HG02678 (cell line): ENCODE measurements around the gene CLDN9.
A peak's percentile ranks its signal among the peaks of the same experiment; 100 is the strongest.

ENCODE experiments used
- ATAC-seq: cut with Tn5 transposase; IDR thresholded peaks from one replicate; pipeline ENCODE4 v1.9.1; 2021; ENCODE audit warnings: mild to moderate bottlenecking, moderate library complexity; ENCODE audit not compliant: unreplicated experiment

CLDN9 gene

GRCh38 chr16:3012828-3013420, at the start of gene CLDN9:
CLDN9 (plus strand) TSS chr16:3012923; CDS start chr16:3013363, 440 bp downstream.
- no peak for ATAC-seq

GRCh38 chr16:2963074-2963722, 49.5 kb upstream of the CLDN9 start:
- ATAC-seq: no peak

- no peak for ATAC-seq
These were observed 48.8 kb upstream of the CLDN9 start, which contains the start of gene KREMEN2 for GRCh38 chr16:2963723-2964474. KREMEN2 (plus strand) TSS chr16:2964275; CDS start chr16:2964521, 246 bp downstream.

- ATAC-seq: no peak
These were observed 48.0 kb upstream of the CLDN9 start for GRCh38 chr16:2964475-2965336.

GRCh38 chr16:2966043-2966807, 46.5 kb upstream of the CLDN9 start:
- no peak for ATAC-seq

GRCh38 chr16:2966808-2967191, 45.9 kb upstream of the CLDN9 start:
- ATAC-seq: no peak

GRCh38 chr16:2967211-2967631, 45.5 kb upstream of the CLDN9 start:
- ATAC-seq: no peak

GRCh38 chr16:2967721-2968161, 45.0 kb upstream of the CLDN9 start:
- ATAC-seq: no peak

- no peak for ATAC-seq
These were observed 44.4 kb upstream of the CLDN9 start for GRCh38 chr16:2968368-2968737.

- peak; percentile 82 for ATAC-seq
These were observed 43.8 kb upstream of the CLDN9 start, which contains the start of gene PAQR4 for GRCh38 chr16:2968738-2969544. PAQR4 (plus strand) TSS chr16:2969348; CDS start chr16:2969675, 327 bp downstream.

- peak; percentile 30 for ATAC-seq
These were observed 42.9 kb upstream of the CLDN9 start for GRCh38 chr16:2969545-2970521.

GRCh38 chr16:2970563-2970962, 42.2 kb upstream of the CLDN9 start:
- ATAC-seq: no peak

GRCh38 chr16:2971134-2971984, 41.4 kb upstream of the CLDN9 start:
- no peak for ATAC-seq

- no peak for ATAC-seq
These were observed 40.5 kb upstream of the CLDN9 start for GRCh38 chr16:2971985-2972784.

- ATAC-seq: no peak
These were observed 39.6 kb upstream of the CLDN9 start for GRCh38 chr16:2973093-2973492.

- ATAC-seq: no peak
These were observed 39.0 kb upstream of the CLDN9 start for GRCh38 chr16:2973605-2974318.
